HUES6 (cell line): ENCODE results near the gene MED12L.

Experiments
- H3K27ac ChIP-seq: 2 replicates; pipeline ENCODE4 v1.7.0; 2013; ENCODE audit warnings: low read depth, mild to moderate bottlenecking, low read length, inconsistent platforms
- H3K27me3 ChIP-seq: 2 replicates; pipeline ENCODE4 v1.6.1; 2013; ENCODE audit warnings: low read length; ENCODE audit not compliant: control insufficient read depth, insufficient read depth
- H3K36me3 ChIP-seq: 2 replicates; pipeline ENCODE4 v1.6.1; 2013; ENCODE audit warnings: low read length; ENCODE audit not compliant: control insufficient read depth, insufficient read depth
- H3K4me1 ChIP-seq: 2 replicates; pipeline ENCODE4 v1.6.1; 2013; ENCODE audit warnings: low read length; ENCODE audit not compliant: control insufficient read depth, insufficient read depth
- H3K4me3 ChIP-seq: 2 replicates; pipeline ENCODE4 v1.5.1; 2013; ENCODE audit warnings: low read depth, low read length
- H3K9ac ChIP-seq: one replicate; pipeline ENCODE4 v1.6.1; 2013; ENCODE audit warnings: mild to moderate bottlenecking, low read length
- H3K9me3 ChIP-seq: 2 replicates; pipeline ENCODE4 v1.6.1; 2013; ENCODE audit warnings: low read depth, low read length; ENCODE audit not compliant: control insufficient read depth, insufficient read depth

The MED12L gene

GRCh38 chr3:151281671-151282324 is 196.3 kb downstream of the MED12L start:
- no peak overlapping the region for H3K9ac ChIP-seq
- H3K4me1 ChIP-seq = no peaks in the 10 kb centered on the region
- H3K27ac ChIP-seq = no peak overlapping the region
- no peaks in the 10 kb centered on the region for H3K9me3 ChIP-seq
- H3K27me3 ChIP-seq = no peaks in the 10 kb centered on the region
- no peak overlapping the region for H3K4me3 ChIP-seq
- no peaks in the 10 kb centered on the region for H3K36me3 ChIP-seq

DNA sequence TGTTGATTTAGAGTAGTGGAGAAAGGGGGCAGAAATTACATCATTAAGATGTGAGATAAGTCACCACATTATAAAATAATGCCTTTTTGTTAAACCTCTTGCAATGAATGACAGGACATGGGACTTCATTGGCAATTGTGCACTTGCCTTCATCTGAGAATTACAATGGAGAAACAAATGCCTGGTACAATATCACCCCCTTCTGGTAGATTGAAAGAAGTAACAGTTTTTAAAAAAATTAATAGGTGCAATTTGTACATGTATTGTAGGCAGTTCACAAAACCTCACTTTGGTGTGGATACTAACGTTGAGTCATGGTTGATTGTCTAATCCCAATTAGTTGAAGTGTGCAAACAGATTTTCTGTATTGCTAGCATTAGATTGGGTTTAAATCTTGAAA is 197.5 kb downstream of the MED12L start:
- Histone ChIP-seq H3K4me1 (no peaks in the 10 kb centered on the region), H3K9ac (no peak overlapping the region), H3K27ac (no peak overlapping the region), H3K27me3 (no peaks in the 10 kb centered on the region), H3K9me3 (no peaks in the 10 kb centered on the region), H3K36me3 (no peaks in the 10 kb centered on the region), H3K4me3 (no peak overlapping the region)

DNA sequence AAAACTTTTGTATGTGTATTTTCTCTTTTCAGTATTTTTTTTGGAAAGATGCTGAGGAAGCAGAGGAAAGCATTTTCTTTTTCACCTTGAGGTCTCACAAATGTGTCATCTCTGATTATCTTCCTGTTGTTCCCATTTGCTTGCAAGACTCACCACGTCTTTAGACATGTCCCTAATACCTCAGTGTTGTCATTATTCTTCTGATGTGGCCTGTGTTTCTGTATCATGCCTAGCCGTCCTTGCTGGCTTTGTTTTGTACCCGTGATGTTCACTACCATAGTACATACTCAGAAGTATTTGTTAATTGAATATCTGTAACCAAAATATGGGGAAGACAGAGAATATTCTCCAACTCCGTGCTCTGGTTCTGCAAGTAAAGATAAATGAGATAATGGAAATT is 197.9 kb downstream of the MED12L start:
- H3K27me3 ChIP-seq = no peaks in the 10 kb centered on the region
- H3K27ac ChIP-seq = no peak overlapping the region
- no peaks in the 10 kb centered on the region for H3K36me3 ChIP-seq
- no peaks in the 10 kb centered on the region for H3K4me1 ChIP-seq
- no peaks in the 10 kb centered on the region for H3K9me3 ChIP-seq
- H3K9ac ChIP-seq = no peak overlapping the region
- no peak overlapping the region for H3K4me3 ChIP-seq

DNA sequence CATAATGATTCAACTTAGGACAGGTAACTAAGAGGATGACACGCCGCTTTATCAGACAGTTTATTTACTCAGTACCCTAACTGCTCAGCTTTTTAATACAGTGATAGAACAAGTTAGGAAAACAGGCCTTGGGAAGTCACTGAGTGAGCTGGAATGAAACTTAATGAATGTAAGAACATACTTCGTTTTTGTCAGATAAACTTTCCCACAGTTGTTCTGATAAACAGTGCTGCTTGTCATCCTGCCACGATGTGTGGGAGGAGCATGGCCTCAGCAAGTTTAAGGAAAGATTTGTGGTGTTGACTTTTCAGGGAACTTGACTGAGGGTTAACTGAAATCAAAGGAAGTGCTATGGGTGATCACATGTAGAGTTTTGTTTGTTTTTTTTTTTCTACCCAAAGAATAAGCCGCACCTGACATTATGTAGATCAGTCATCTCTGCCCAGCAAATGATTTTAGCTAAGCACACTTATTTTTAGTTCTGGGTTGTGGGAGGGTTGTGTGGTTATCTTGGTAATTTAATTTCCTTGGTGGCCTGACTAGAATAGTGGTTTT is 198.5 kb downstream of the MED12L start:
- H3K4me3 ChIP-seq = no peak overlapping the region
- no peak overlapping the region for H3K9ac ChIP-seq

DNA sequence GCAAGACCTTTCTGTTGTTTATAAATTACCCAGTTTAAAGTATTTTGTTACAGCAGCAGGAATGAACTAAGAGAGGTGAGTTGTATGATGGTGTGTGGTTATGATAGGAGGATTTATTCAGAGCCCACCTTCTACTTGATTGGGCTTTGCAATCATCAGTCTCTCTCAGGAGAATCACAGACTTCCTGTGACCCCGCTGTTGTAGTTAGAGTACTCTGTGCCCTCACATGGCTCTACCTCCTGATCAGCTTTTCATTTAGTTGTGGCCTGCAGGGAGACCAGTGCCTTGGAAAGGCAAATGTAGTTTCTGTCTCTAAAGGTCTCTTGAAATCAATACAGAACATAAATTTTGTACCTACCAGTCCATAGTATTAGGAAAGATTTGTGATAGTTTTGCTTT is 200.5 kb downstream of the MED12L start:
- Histone ChIP-seq H3K4me3 (no peak overlapping the region), H3K36me3 (no peaks in the 10 kb centered on the region), H3K27ac (no peak overlapping the region), H3K9ac (no peak overlapping the region), H3K4me1 (no peaks in the 10 kb centered on the region), H3K27me3 (no peaks in the 10 kb centered on the region), H3K9me3 (no peaks in the 10 kb centered on the region)

More for the DNA sequence above, 198.5 kb downstream of the MED12L start:
- Histone ChIP-seq H3K36me3 (no peaks in the 10 kb centered on the region), H3K4me1 (no peaks in the 10 kb centered on the region), H3K9me3 (no peaks in the 10 kb centered on the region), H3K27ac (no peak overlapping the region), H3K27me3 (no peaks in the 10 kb centered on the region)

- no peaks in the 10 kb centered on the region for H3K36me3 ChIP-seq
- H3K4me1 ChIP-seq = no peaks in the 10 kb centered on the region
- no peaks in the 10 kb centered on the region for H3K9me3 ChIP-seq
- H3K27me3 ChIP-seq = no peaks in the 10 kb centered on the region
- H3K4me3 ChIP-seq = no peak overlapping the region
- no peak overlapping the region for H3K9ac ChIP-seq
- no peak overlapping the region for H3K27ac ChIP-seq
Measured at GRCh38 chr3:151289445-151289844, 204.0 kb downstream of the MED12L start.

GRCh38 chr3:151290673-151291072 is 205.2 kb downstream of the MED12L start:
- Histone ChIP-seq H3K4me3 (no peak overlapping the region), H3K27me3 (no peaks in the 10 kb centered on the region), H3K27ac (no peak overlapping the region), H3K36me3 (no peaks in the 10 kb centered on the region), H3K9me3 (no peaks in the 10 kb centered on the region), H3K4me1 (no peaks in the 10 kb centered on the region), H3K9ac (no peak overlapping the region)

DNA sequence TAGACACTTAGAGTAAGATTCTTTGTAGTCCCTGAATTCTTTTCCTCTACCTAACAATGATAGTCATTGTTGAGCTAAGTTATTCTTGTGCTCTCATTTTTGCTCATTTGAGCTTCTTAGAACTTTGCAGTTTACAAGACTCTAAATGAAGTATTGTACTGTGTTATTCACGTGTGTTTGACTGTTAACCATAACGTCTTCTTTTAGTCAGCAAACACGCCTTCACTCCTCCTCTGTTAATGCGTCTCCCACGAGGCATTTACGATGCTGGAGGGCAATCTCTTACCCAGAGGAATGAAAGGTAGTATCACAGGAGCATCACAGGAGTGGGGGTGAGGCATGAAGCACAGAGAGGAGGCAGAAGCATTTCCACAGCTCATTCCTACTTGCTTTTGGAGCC is 207.7 kb downstream of the MED12L start:
- H3K27ac ChIP-seq = no peak overlapping the region
- H3K9ac ChIP-seq = no peak overlapping the region
- H3K4me3 ChIP-seq = no peak overlapping the region
- H3K4me1 ChIP-seq = no peaks in the 10 kb centered on the region
- no peaks in the 10 kb centered on the region for H3K36me3 ChIP-seq
- H3K27me3 ChIP-seq = no peaks in the 10 kb centered on the region
- H3K9me3 ChIP-seq = no peaks in the 10 kb centered on the region

- no peak overlapping the region for H3K27ac ChIP-seq
- H3K4me3 ChIP-seq = no peak overlapping the region
- H3K9ac ChIP-seq = no peak overlapping the region
- no peaks in the 10 kb centered on the region for H3K4me1 ChIP-seq
- H3K27me3 ChIP-seq = no peaks in the 10 kb centered on the region
- H3K36me3 ChIP-seq = no peaks in the 10 kb centered on the region
- H3K9me3 ChIP-seq = no peaks in the 10 kb centered on the region
Measured at GRCh38 chr3:151296226-151296625, 210.8 kb downstream of the MED12L start.

- no peak overlapping the region for H3K9ac ChIP-seq
- no peak overlapping the region for H3K4me3 ChIP-seq
- no peaks in the 10 kb centered on the region for H3K4me1 ChIP-seq
- H3K36me3 ChIP-seq = no peaks in the 10 kb centered on the region
- no peak overlapping the region for H3K27ac ChIP-seq
- no peaks in the 10 kb centered on the region for H3K27me3 ChIP-seq
- H3K9me3 ChIP-seq = no peaks in the 10 kb centered on the region
Measured at GRCh38 chr3:151297429-151297828, 212.0 kb downstream of the MED12L start.

DNA sequence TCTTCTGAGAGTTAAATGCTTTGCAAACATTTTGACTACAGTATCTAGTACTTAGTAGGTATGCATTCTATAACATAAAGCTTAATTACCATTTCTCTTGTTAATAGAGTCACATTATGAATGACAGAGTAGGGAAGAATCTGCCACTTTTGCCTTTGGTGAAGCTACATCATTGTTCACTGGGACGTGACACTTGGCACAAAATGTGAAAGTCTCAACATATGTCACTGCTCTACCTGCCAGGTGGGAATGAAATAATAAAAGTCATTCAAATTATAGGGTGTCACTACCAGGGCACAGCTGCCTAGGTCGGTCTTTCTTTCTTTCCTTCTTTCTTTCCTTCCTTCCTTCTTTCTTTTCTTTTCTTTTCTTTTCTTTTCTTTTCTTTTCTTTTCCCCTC is 213.5 kb downstream of the MED12L start:
- Histone ChIP-seq H3K27me3 (no peaks in the 10 kb centered on the region), H3K4me3 (no peak overlapping the region), H3K9ac (no peak overlapping the region), H3K9me3 (no peaks in the 10 kb centered on the region), H3K4me1 (no peaks in the 10 kb centered on the region), H3K27ac (no peak overlapping the region), H3K36me3 (no peaks in the 10 kb centered on the region)
